Measurements from ENCODE around the gene TCF7L2.

TCF7L2 gene

DNA sequence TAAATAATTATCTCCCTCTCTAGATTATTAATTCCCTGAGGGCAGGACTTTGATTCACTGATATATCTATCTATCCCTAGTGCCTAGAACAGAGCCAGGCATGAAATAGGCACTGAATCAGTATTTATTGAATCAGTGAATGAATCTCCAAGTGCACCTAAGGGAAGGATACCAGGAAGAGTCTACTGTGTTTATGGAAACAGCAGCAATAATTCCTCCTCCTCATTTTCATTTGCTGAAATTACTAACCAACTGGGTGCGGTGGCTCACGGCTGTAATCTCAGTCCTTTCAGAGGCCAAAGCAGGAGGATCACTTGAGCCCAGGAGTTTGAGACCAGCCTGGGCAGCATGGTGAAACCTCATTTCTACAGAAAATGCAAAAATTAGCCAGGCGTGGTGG is 161.2 kb downstream of the TCF7L2 start:
- TF ChIP-seq ZFX (IDR thresholded peaks at IDR 0.05), result no peak
- TF ChIP-seq, protein P1, sequence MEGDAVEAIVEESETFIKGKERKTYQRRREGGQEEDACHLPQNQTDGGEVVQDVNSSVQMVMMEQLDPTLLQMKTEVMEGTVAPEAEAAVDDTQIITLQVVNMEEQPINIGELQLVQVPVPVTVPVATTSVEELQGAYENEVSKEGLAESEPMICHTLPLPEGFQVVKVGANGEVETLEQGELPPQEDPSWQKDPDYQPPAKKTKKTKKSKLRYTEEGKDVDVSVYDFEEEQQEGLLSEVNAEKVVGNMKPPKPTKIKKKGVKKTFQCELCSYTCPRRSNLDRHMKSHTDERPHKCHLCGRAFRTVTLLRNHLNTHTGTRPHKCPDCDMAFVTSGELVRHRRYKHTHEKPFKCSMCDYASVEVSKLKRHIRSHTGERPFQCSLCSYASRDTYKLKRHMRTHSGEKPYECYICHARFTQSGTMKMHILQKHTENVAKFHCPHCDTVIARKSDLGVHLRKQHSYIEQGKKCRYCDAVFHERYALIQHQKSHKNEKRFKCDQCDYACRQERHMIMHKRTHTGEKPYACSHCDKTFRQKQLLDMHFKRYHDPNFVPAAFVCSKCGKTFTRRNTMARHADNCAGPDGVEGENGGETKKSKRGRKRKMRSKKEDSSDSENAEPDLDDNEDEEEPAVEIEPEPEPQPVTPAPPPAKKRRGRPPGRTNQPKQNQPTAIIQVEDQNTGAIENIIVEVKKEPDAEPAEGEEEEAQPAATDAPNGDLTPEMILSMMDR (conservative IDR thresholded peaks at IDR 0.05), result no peak
- no peak overlapping the region for H3K27ac ChIP-seq

DNA sequence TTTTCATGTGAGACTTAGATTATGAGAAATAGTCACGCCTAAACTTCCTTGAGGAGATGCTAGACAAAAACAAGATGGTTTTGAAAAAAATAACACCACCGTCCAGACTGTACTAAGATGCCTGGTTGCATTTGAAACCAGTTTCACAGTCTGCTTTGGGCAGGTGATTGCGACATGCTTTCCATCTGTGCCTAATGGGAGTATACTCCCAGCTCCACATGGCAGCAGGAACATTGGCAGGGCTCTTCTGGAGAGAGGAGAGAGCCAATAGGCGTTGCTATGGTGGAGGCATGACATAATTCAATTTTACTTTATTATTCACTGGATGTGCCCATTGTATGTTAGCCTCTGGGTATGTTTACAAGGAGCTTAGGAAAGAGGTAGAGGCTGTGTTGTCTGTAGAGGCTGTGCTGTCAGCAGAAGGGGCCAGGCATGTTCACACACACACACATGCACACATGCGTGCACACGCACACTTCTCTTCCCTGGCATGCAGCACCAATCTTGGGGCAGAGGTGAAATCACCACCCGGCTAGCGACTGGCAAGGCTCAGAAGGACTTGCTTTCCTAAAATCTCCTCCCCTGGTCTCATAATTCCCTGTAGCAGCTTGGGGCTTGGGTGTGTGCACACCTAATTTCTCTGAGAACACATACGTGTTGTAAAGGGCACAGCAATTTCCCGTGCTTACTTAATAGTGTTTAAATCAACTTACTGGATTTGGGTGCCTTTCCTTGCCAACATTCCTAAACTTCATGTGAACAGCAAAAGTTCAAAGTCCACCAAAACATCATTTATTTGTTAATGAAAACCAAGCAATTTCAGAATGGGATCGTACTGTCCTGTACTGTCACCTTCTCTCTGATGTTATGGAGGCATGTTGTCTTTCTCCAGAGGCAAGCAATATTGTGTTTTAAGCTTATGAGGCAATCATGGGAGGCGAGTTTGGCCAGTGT is 162.1 kb downstream of the TCF7L2 start:
- TF ChIP-seq, protein P1 (conservative IDR thresholded peaks at IDR 0.05), result no peak
- no peak for TF ChIP-seq ZFX (IDR thresholded peaks at IDR 0.05)
- H3K27ac ChIP-seq, result no peak overlapping the region

DNA sequence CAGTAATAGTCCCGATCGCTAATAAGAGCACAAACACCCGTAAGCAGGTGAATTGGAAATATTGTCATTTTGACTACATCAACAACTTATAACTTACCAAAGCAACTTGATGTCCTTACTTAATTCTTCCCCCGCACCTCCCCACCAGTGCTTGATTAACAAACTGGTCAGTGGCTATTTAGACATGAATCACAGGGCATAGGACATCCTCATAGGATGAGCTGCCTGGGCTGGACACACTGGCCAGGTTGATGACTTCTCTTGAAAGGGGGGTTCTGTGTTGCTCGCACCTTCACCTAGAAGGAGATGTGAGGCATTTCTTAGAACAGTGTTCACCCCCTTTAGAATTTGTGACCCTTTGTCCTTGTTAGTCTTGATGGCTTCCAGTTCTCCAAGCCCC is 163.2 kb downstream of the TCF7L2 start:
- H3K27ac ChIP-seq, result no peak overlapping the region
- TF ChIP-seq, protein P1 (conservative IDR thresholded peaks at IDR 0.05), result no peak
- no peak for TF ChIP-seq ZFX (IDR thresholded peaks at IDR 0.05)

DNA sequence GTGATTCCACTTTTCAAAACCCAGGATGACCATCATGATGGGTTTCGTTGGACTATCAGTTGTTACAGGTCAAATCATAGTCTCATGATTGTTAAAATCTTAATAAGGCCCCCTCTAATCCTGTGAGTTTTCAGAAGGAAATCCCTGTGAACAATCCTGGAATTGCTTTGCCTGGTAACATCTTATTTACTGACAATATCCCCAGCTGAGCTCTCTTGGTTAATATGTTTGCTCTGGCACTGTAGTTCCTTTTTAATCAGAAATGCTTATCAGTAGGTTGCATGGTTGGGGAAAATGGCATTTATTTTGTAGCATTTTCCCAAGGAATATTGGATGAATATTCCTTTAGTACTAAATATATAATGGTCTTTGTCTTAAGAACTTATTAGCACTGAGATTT is 163.9 kb downstream of the TCF7L2 start:
- TF ChIP-seq ZFX (IDR thresholded peaks at IDR 0.05), result no peak
- TF ChIP-seq, protein P1 (conservative IDR thresholded peaks at IDR 0.05), result no peak
- no peak overlapping the region for H3K27ac ChIP-seq

DNA sequence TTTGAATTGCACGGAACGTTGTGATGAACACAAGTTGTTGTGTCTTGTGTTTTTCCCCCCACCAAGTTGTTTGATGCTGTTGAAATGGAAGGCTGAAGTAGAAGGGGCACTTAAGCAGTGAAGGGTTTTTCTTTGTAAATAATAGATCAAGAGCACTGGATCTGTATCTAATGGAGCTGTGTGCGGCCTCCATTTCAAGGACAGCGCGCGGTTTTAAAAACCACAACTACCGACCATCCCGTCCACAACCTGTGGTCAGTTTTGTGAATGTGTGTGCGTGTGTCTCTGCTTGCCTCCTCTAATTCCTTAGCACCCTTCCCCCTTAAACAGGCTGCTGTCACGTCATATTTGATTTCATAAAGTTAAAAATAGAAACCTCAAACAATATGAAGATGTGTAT is 165.5 kb downstream of the TCF7L2 start:
- TF ChIP-seq, protein P1 (conservative IDR thresholded peaks at IDR 0.05), result no peak
- H3K27ac ChIP-seq, result no peak overlapping the region

DNA sequence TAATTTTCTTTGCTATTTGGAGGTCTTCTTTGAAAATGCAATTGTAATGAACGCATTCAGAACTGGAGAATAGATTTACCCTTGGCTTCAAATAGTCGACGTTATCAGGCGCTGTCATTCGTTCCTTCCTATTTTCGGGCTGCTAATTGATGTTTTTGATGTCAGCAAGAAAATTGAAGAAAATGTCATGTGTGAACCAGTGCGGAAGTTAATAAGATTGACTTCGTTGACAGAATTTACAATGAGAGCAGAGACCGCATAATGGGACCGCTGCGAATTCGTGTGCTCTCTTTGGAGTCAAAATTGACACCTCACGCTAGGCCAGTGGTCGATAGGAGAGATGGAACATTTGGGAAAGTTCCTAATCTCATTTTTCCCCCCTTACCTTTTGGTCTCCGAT is 168.8 kb downstream of the TCF7L2 start:
- H3K27ac ChIP-seq, result no peak overlapping the region

DNA sequence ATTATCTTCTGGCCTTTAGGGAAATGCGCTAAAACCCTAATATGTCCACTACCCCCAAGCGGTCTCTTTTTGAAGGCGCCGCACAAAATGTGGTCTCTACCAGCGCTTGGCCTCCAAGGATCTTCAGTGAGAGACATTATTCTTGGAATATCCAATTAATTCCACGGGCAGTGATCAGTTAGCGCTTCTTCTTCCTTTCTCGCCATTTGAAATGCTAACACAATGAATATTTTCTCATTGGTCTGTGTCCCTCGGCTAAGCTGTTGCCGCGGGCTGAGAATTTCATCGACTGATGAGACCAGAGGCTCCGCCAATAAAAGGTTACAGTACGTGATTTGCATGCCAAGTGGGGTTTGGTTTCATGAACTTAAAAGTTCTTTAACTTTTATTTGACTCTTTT is 169.8 kb downstream of the TCF7L2 start:
- no peak overlapping the region for H3K27ac ChIP-seq

More for the DNA sequence above, 168.8 kb downstream of the TCF7L2 start:
- TF ChIP-seq, protein P1 (conservative IDR thresholded peaks at IDR 0.05), result no peak
- no peak for TF ChIP-seq ZFX (IDR thresholded peaks at IDR 0.05)

More for the DNA sequence above, 169.8 kb downstream of the TCF7L2 start:
- TF ChIP-seq ZFX (IDR thresholded peaks at IDR 0.05), result no peak
- TF ChIP-seq, protein P1 (conservative IDR thresholded peaks at IDR 0.05), result no peak
